HG02938 (cell line): ENCODE results near the gene MAJIN.
A peak's percentile ranks its signal among the peaks of the same experiment; 100 is the strongest.
"Not testable (repeated sequence)": the region's sequence is repeated elsewhere in the genome, so short reads cannot be mapped to it uniquely, and the experiment has no call there.

ENCODE experiments used
- ATAC-seq: cut with Tn5 transposase; IDR thresholded peaks from one replicate; pipeline ENCODE4 v1.9.1; 2021; ENCODE audit warnings: mild to moderate bottlenecking, moderate library complexity; ENCODE audit not compliant: unreplicated experiment

The MAJIN gene, protein sequence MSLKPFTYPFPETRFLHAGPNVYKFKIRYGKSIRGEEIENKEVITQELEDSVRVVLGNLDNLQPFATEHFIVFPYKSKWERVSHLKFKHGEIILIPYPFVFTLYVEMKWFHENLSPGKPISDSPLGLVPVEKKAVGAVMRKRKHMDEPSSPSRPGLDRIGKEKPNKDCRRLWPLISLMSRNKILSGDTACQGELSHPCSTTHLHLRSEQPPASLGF

GRCh38 chr11:64971421-64972233, at the start of gene MAJIN:
Gene MAJIN (minus strand): TSS chr11:64972108. CDS start chr11:64959405, 12,703 bp downstream.
- no peak for ATAC-seq

- no peak for ATAC-seq
Measured at GRCh38 chr11:65021509-65021908, 49.6 kb upstream of the MAJIN start.

DNA sequence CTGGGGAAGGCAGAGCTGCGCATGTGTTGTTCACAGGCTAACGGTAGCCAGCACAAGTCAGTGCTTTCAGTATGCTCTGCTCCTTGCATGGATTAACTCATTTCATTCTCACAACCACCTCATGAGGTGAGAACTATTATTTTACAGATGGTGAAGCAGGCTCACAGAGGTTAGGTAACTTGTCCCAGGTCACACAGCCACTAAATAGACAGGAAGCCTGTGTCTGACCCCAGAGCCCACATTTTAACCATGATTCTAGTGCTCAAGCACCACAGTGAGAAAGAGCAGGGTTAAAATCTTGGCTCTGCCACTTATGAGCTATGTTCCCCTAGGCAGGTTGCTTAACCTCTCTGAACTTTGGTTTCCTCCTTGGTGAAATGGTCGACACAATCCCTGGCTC, 49.1 kb upstream of the MAJIN start:
- ATAC-seq = no peak

DNA sequence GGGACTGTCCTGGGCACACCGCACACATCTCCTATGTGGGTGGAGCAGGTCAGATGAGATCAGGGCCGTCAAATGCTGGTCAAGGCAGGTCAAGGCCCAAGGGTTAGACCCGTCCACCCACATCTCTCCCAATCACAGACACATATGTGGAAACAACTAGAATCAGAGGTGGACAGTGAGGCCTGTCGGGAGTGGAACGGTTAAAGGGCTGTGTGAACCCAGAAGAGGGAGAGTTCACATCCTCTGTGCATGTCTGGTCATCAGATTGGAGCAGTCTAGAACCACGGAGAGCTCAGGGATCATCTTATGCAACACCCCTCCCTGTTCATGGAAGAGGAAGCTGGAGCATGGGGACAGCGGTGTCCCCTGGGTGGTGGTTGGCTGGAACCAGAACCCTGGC, 47.9 kb upstream of the MAJIN start:
- ATAC-seq = no peak

GRCh38 chr11:65017937-65018336, 46.0 kb upstream of the MAJIN start:
- ATAC-seq = no peak

DNA sequence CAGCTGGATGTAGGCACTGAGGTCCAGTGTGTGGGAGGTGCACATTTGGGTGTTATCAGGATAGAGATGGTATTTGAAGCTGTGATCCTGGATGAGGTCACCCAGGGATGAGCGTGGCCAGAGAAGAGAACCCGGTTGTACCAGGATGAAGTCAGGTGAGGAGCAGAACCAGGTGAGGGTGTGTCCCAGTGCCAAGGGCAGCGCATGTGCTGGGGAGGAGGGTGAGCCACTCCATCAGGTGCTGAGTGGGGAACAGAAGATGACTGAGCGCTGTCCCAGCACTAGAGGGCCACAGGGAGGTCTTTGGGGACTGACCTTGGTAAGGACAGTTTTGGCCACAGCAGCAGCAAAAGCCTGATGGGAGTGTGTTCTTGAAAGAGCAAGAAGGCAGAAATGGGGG, 44.8 kb upstream of the MAJIN start:
- no peak for ATAC-seq

DNA sequence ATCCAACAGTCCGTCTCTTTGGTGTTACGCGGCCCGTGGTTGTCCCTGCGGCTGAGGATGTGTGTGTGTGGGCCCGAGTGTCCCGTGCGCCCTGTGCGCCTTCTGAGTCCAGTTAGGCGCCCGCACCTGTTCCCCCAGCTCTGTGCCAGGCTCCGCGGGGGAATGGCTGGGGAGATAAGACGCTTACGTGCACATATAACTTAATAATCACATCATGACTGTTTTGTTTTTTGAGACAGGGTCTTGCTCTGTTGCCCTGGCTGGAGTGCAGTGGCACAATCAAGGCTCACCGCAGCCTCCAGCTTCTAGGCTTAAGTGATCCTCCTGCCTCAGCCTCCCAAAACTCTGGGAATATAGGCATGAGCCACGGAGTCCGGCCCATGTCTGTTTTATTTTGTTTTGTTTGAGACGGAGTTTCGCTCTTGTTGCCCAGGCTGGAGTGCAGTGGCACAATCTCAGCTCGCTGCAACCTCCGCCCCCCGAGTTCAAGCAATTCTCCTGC, 42.9 kb upstream of the MAJIN start:
- peak; percentile 5 for ATAC-seq

GRCh38 chr11:65013888-65014725, 42.2 kb upstream of the MAJIN start, which contains the start of gene ARL2:
Gene ARL2 (plus strand): TSS chr11:65014160. CDS start chr11:65014208, 48 bp downstream.
- ATAC-seq = peak; percentile 67

- peak; percentile 66 for ATAC-seq
Measured at GRCh38 chr11:65013130-65013887, 41.4 kb upstream of the MAJIN start.

DNA sequence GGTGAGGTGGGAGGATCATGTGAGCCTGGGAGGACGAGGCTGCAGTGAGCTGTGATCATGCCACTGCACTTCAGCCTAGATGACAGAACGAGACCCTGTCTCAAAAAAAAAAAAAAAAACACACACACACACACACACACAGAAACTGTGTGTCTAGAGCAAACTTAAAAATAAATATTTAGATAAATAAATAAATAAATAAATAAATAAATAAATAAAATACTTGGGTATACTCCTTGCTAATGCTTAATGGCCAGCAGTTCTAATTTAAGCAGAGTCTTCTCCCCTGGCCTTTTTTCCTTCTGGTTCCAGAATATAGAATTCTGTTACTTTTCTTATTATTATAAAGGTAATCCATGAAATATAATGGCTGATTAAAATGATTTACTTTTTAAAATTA, 37.0 kb upstream of the MAJIN start:
- no peak for ATAC-seq

GRCh38 chr11:65008016-65008415, 36.1 kb upstream of the MAJIN start:
- no peak for ATAC-seq

GRCh38 chr11:65003968-65004367, 32.1 kb upstream of the MAJIN start:
- not testable (repeated sequence) for ATAC-seq

- ATAC-seq = no peak
Measured at GRCh38 chr11:65003282-65003681, 31.4 kb upstream of the MAJIN start.

GRCh38 chr11:65002706-65003105, 30.8 kb upstream of the MAJIN start:
- no peak for ATAC-seq

GRCh38 chr11:64999478-64999877, 27.6 kb upstream of the MAJIN start:
- ATAC-seq = no peak

DNA sequence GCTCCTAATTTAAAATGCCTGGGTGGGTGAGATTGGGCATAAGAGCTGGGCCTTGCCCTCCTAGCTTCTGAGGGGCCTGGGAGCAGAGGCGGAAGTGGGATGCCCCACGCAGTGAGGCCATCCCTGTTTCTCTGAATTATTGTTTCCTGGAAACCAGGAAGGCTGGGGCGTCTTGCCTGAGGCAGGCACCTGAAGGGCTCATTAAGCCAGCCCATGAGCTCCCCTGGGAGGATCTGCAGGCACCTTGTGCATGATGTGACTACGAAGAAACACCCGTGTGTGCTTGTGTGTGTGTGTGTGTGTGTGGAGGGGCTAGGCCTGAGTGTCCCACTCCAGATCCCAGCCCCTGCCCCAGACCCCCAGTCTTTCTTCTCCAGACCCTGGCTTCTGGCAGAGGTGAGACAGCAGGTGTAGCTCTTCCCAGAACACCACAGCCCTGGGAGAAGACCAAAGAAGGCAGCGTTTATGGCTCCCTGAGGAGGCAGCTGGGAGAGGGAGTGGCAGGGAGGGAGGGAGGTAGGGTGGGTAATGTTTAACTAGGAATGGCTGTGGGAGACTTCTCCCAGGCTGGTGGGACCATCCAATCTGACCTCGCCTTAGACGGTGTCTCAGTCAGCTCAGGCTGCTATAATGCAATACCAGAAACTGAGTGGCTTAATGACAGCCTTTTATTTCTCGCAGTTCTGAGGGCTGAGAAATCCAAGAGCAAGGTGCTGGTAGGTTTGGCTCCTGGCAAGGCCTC, 27.0 kb upstream of the MAJIN start:
- no peak for ATAC-seq

- ATAC-seq = no peak
Measured at GRCh38 chr11:64998141-64998540, 26.2 kb upstream of the MAJIN start.

GRCh38 chr11:64996710-64997380, 24.9 kb upstream of the MAJIN start, which contains the start of gene BATF2:
Gene BATF2 (minus strand): TSS chr11:64996971. CDS start chr11:64996914, 57 bp downstream.
- no peak for ATAC-seq

DNA sequence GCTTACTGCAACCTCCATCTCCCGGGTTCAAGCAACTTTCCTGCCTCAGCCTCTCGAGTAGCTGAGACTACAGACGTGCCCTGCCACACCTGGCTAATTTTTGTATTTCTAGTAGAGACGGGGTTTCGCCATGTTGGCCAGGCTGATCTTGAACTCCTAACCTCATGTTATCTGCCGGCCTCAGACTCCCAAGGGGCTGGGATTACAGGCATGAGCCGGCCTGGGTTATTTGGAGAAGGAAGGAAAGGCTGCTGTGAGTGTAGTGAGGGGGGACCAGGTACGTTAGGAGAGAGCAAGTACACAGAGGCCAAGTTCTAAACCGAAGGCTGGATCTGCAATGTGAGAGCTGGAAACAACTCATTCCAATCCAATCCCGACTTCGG, 24.4 kb upstream of the MAJIN start:
- ATAC-seq = no peak
